Astrocyte of the cerebellum (primary cell): ENCODE measurements around the gene NADK2.
"Not testable (repeated sequence)": the region's sequence is repeated elsewhere in the genome, so short reads cannot be mapped to it uniquely, and the experiment has no call there.

Experiments
- DNase-seq: peaks from one replicate; pipeline ENCODE4 v3.0.0-alpha.2; 2011; ENCODE audit warnings: low read depth
- H3K4me3 ChIP-seq: 2 replicates; pipeline ENCODE4 v1.5.1; 2011; ENCODE audit warnings: mild to moderate bottlenecking, low read depth, low read length, moderate library complexity
- CTCF ChIP-seq: IDR thresholded peaks from 2 replicates; pipeline ENCODE4 v1.5.1; 2012; ENCODE audit warnings: low read length, low read depth, moderate library complexity, mild to moderate bottlenecking; ENCODE audit errors: missing control alignments
- in situ Hi-C: cut with HindIII; loops from 2 replicates; pipeline ENCODE4 v1.10.0; 2017; ENCODE audit warnings: low sequenced_read_pairs

The NADK2 gene

GRCh38 chr5:36241631-36242533 lies at the start of gene NADK2:
NADK2 (minus strand) TSS chr5:36241925; CDS start chr5:36241798, 127 bp downstream.
- in situ Hi-C loops, result no loop called here
- TF ChIP-seq CTCF, result peak; percentile 57
- H3K4me3 ChIP-seq, result peak within 1 kb of the TSS; percentile 74
- DNase-seq, result peak; percentile 91

- H3K4me3 ChIP-seq, result no peak overlapping the region
- DNase-seq, result no peak
- TF ChIP-seq CTCF, result no peak
- in situ Hi-C loops, result no loop called here
These were observed 44.3 kb upstream of the NADK2 start for GRCh38 chr5:36285837-36286615.

- in situ Hi-C loops, H3K4me3 ChIP-seq, DNase-seq: not testable (repeated sequence)
These were observed 42.0 kb upstream of the NADK2 start for GRCh38 chr5:36283775-36284174.

GRCh38 chr5:36281626-36282025 lies 39.9 kb upstream of the NADK2 start:
- in situ Hi-C loops, result no loop called here

GRCh38 chr5:36279054-36279698 lies 37.5 kb upstream of the NADK2 start:
- DNase-seq, result no peak
- in situ Hi-C loops, result no loop called here
- TF ChIP-seq CTCF, result no peak
- H3K4me3 ChIP-seq, result no peak overlapping the region

More at GRCh38 chr5:36281626-36282025, 39.9 kb upstream of the NADK2 start:
- TF ChIP-seq CTCF, result no peak
- no peak for DNase-seq
- no peak overlapping the region for H3K4me3 ChIP-seq

- no peak overlapping the region for H3K4me3 ChIP-seq
- no peak for TF ChIP-seq CTCF
- in situ Hi-C loops, result no loop called here
- no peak for DNase-seq
These were observed 35.9 kb upstream of the NADK2 start for GRCh38 chr5:36277521-36278176.
